ENCODE measurements around the gene ISM1. TPM values are rescaled to one million over a fixed set of nuclear protein-coding genes. Genes with fewer than 3 reads are reported as not detected.

ISM1 gene
- total RNA-seq, 1 experiment from 2014 or later: 0.20 TPM

DNA sequence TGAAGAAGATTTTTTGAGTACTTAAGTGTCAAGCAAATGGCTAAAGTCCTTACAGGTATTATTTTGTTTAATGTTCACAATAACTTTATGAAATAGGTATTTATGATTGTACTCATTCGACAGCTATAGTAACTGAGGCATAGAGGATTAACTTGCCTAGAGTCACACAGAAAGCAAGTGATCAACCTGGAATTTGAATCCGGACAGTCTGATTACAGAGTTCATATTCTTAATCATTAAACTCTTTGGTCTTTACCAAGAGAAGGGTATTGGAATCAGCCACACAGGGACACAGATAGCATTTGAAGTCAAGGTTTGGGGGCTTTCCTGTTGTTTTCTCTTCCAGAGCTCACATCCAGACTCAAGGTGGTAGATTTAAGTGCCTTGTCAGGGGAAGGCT, 69.7 kb downstream of the ISM1 start:
- H3K56ac ChIP-seq (ENCODE audit: insufficient read length, low read depth, low read length): no peak overlapping the region
- no peak overlapping the region for H3K4ac ChIP-seq (ENCODE audit: low read depth, low read length)
- no peak overlapping the region for H2AK5ac ChIP-seq (ENCODE audit: insufficient read length, low read length)
- Mint-ChIP-seq H3K9me3 (no peaks in the 10 kb centered on the region), H3K4me1 (peaks cover 2 to 5% of the 10 kb centered on the region in 2 experiments; a peak in 2 of 4 replicates), H3K4me3 (no peak overlapping the region), H3K27ac (no peak overlapping the region), H3K36me3 (ENCODE audit: insufficient read depth in 1 of 3, low read depth in 3 of 3) (no peaks in the 10 kb centered on the region), H3K27me3 (ENCODE audit: low read depth) (no peaks in the 10 kb centered on the region)
- no peak overlapping the region for H2AFZ ChIP-seq (ENCODE audit: low read length)
- H3K27me3 ChIP-seq (ENCODE audit: insufficient read depth, low read length): no peaks in the 10 kb centered on the region
- H2BK120ac ChIP-seq (ENCODE audit: low read depth, low read length, poor library complexity, severe bottlenecking): no peak overlapping the region
- H3K9me3 ChIP-seq (ENCODE audit: control insufficient read depth, low read depth, low read length): no peaks in the 10 kb centered on the region
- H3K18ac ChIP-seq (ENCODE audit: insufficient read length, low read depth, low read length): no peak overlapping the region
- H3K23me2 ChIP-seq (ENCODE audit: insufficient read length, low read depth, low read length, poor library complexity, severe bottlenecking): no peaks in the 10 kb centered on the region
- no peak overlapping the region for H3K23ac ChIP-seq (ENCODE audit: insufficient read length, low read depth, low read length)
- no peak overlapping the region for H2BK15ac ChIP-seq (ENCODE audit: low read depth, low read length)
- no peaks in the 10 kb centered on the region for H3K79me2 ChIP-seq (ENCODE audit: insufficient read depth, low read length)
- H2BK12ac ChIP-seq (ENCODE audit: insufficient read length, low read depth, low read length): no peak overlapping the region
- H2BK5ac ChIP-seq (ENCODE audit: insufficient read length, low read length): no peak overlapping the region
- H3K4me1 ChIP-seq (ENCODE audit: insufficient read depth, low read length): no peaks in the 10 kb centered on the region
- H4K8ac ChIP-seq (replicated peaks; ENCODE audit: insufficient read length, low read depth, low read length): no peak overlapping the region
- H3K14ac ChIP-seq (ENCODE audit: insufficient read depth, low read length): no peak overlapping the region
- no peak overlapping the region for H3K4me2 ChIP-seq (ENCODE audit: insufficient read depth, insufficient read length, low read length)
- no peak for TF ChIP-seq CTCF (conservative IDR thresholded peaks at IDR 0.05)
- no peaks in the 10 kb centered on the region for H4K20me1 ChIP-seq (ENCODE audit: control insufficient read depth, insufficient read depth, insufficient read length)
- no peak overlapping the region for H3K9ac ChIP-seq (ENCODE audit: extremely low read depth, insufficient read length, low read length)
- H2BK20ac ChIP-seq (ENCODE audit: low read depth, low read length, poor library complexity, severe bottlenecking): no peak overlapping the region
- no peak overlapping the region for H4K91ac ChIP-seq (ENCODE audit: insufficient read length, low read depth, low read length)
- no peak overlapping the region for H3K27ac ChIP-seq (ENCODE audit: insufficient read length, low read depth, low read length)
- DNase-seq: no peak
- no peaks in the 10 kb centered on the region for H3K79me1 ChIP-seq (ENCODE audit: insufficient read depth, low read depth, low read length, poor library complexity, severe bottlenecking)
- H4K5ac ChIP-seq (ENCODE audit: insufficient read length, low read depth, low read length): no peak overlapping the region
- no CpG with 5 or more reads among the region's 2 CpGs for WGBS (ENCODE audit: extremely low coverage, insufficient read length, low lambda C conversion rate)
- H3T11ph ChIP-seq (ENCODE audit: low read length): no peak overlapping the region

Measured in H9 (cell line).